HEK293T (cell line): ENCODE measurements around the gene CASS4.

Experiments used
- ARNT ChIP-seq: fragments of 450-650 bp; IDR thresholded peaks from 2 replicates; pipeline ENCODE4 v1.6.1; 2017; ENCODE audit warnings: mild to moderate bottlenecking
- CTBP1 ChIP-seq: fragments of 450-650 bp; IDR thresholded peaks from 2 replicates; pipeline ENCODE4 v1.6.1; 2016; ENCODE audit warnings: borderline replicate concordance
- ELF4 ChIP-seq: fragments of 450-650 bp; IDR thresholded peaks from 2 replicates; pipeline ENCODE4 v1.6.1; 2017; ENCODE audit warnings: antibody characterized with exemption
- FOXA1 ChIP-seq: fragments of 450-650 bp; IDR thresholded peaks from 2 replicates; pipeline ENCODE4 v1.6.1; 2016; ENCODE audit warnings: mild to moderate bottlenecking
- FOXK2 ChIP-seq: fragments of 450-650 bp; IDR thresholded peaks from 2 replicates; pipeline ENCODE4 v1.6.1; 2016; ENCODE audit warnings: mild to moderate bottlenecking
- FOXM1 ChIP-seq: fragments of 450-650 bp; IDR thresholded peaks from 2 replicates; pipeline ENCODE4 v1.6.1; 2017; ENCODE audit warnings: mild to moderate bottlenecking, borderline replicate concordance
- HDGF ChIP-seq: fragments of 450-650 bp; IDR thresholded peaks from 2 replicates; pipeline ENCODE4 v1.6.1; 2017; ENCODE audit warnings: antibody characterized with exemption, borderline replicate concordance
- LEF1 ChIP-seq: fragments of 450-650 bp; IDR thresholded peaks from 2 replicates; pipeline ENCODE4 v1.6.1; 2017; ENCODE audit warnings: mild to moderate bottlenecking, borderline replicate concordance
- NFRKB ChIP-seq: fragments of 450-650 bp; IDR thresholded peaks from 2 replicates; pipeline ENCODE4 v1.6.1; 2016; ENCODE audit warnings: mild to moderate bottlenecking, moderate library complexity
- PKNOX1 ChIP-seq: fragments of 450-650 bp; IDR thresholded peaks from 2 replicates; pipeline ENCODE4 v1.6.1; 2016
- SP1 ChIP-seq: fragments of 450-650 bp; IDR thresholded peaks from 2 replicates; pipeline ENCODE4 v1.6.1; 2017
- SUZ12 ChIP-seq: fragments of 450-650 bp; IDR thresholded peaks from 2 replicates; pipeline ENCODE4 v1.6.1; 2016; ENCODE audit warnings: mild to moderate bottlenecking
- TARDBP ChIP-seq: fragments of 450-650 bp; IDR thresholded peaks from 2 replicates; pipeline ENCODE4 v1.6.1; 2016
- ZNF384 ChIP-seq: fragments of 450-650 bp; IDR thresholded peaks from 2 replicates; pipeline ENCODE4 v1.6.1; 2016

GRCh38 chr20:56373942-56374341 is 38.1 kb upstream of the CASS4 start:
- TF ChIP-seq LEF1 (no peak), FOXA1 (no peak), PKNOX1 (no peak), NFRKB (no peak), SP1 (no peak), FOXK2 (no peak), FOXM1 (no peak), ZNF384 (no peak), SUZ12 (no peak), ELF4 (no peak), HDGF (no peak), CTBP1 (no peak), TARDBP (no peak), ARNT (no peak)
